GM19395 (cell line): Measurements from ENCODE around the gene SLC44A4.
A peak's percentile ranks its signal among the peaks of the same experiment; 100 is the strongest.

Source experiments
- ATAC-seq: cut with Tn5 transposase; IDR thresholded peaks from one replicate; pipeline ENCODE4 v1.9.1; 2021; ENCODE audit warnings: mild to moderate bottlenecking, moderate library complexity; ENCODE audit not compliant: unreplicated experiment

SLC44A4 gene

DNA sequence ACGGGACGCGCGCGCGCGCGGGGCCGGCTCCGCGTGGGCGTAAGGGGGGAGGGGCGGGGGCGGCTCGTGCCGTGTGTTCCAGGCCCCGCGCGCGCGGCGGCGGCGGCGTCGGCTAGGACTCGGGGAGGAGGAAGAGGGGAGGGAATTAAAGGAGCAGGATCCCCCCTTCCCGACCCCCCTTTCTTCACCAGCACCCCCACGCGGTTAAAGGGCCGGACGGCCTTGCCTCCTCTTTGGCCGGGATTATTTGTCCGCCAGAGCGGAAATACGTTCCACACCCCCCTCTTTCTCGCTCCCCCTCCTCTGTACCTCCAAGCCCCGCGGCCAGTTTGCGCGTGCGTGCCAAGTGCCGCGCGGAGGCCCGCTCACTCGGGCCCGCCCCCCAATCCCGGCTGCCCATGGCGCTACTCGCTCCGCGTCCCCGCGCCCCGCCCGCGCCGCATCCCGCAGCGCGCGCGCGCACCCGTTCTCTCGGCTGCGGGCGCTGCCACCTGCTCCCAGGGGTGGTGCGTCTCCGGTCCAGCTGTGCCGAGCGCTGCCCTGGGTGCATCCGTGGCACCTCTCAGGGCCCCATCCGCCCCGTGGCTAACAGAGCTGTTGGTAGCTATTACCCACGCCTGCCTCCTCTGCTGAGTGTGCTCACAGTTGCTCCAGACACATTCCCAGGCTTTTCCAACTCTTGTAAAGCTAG, 23.3 kb upstream of the SLC44A4 start, which contains the start of gene ZBTB12:
ZBTB12 (minus strand) TSS at position 134 of the 691 bp plus-strand sequence. CDS start 781 bp downstream, outside the sequence.
- peak; percentile 52 for ATAC-seq

DNA sequence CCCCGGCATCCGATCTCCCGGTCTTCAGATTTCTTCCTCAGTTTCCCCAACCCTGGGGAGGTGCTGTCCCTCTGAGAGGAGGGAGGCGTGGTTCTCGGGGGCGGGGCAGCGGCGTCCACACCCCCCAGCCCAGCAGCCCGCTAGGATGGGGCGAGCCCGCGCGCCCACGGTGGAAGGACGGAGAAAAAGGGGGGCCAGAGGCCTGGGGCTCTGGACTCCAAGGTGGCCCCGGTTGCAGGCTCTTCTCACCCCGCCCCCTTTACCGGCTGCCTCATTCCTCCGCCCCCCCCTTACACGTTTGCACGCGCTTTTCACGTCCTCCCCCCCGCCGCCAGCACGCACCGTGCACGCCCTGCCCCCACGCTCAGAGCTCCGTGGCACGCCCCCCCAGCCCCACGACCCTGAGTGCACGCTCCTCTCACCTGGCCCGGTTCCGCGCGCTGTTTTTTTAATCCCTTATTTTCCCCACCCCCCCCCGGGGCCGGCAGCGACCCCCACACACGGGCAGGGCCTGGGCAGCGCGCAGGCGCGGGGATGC, 22.7 kb upstream of the SLC44A4 start:
- ATAC-seq: no peak

DNA sequence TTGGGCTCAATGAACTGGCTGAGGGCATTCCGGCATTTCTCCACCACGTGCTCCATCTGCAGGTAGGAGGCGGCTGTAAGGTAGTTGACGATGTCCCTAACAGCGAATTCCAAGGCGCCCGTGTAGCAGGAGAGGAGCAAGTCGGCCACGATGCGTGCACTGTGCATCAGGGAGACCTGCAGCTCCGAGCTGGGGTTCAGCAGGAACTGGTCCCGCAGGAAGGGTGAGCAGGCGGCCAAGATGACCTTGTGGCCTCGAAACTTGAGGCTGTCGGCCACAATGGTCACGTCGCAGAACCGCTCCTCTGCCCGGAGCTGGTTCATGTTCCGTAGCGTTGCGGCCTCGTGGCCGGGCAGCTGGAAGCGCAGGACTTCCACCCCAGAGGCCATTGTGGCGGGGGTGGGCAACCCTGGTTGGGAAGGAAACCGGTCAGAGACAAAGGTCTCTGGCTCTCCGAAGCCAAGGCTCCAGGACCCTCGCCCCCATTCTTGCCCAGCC, 22.2 kb upstream of the SLC44A4 start:
- ATAC-seq: no peak

DNA sequence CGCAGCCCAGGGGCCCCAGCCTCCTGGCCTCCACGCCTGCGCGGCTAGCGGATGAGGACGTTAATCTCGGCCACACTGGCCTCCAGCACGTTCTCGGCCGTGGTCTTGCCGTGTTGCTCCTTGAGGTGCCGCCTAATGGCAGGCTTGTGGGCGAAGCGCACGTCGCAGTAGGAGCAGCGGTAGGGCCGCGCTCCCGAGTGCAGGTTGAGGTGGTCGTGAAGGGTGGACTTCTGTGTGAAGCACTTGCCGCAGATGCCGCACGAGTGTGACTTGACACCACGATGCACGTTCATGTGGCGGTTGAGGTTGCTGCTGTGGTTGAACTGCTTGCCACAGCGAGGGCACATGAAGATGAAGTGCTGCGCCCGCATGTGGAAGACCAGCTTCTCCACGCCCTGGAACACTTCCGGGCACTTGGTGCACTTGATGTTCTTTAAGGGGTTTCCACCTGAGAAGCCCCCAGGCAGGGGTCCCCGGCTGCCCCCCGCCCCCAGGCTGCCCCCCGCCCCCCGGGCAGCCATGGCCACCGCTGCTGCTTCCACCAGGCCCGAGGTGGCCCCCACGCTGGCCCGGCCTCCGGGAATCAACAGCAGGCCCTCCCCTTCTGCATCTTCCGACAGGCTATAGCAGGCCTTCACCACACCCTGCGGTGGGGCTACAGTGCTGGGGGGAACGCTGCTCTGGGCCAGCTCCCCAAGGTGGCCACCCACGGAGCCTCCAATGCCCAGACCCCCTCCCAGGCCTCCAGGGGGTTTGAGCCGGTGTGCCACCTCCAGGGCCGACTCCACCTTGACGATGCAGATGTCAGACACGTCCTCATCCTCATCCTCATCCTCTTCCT, 21.3 kb upstream of the SLC44A4 start:
- no peak for ATAC-seq

DNA sequence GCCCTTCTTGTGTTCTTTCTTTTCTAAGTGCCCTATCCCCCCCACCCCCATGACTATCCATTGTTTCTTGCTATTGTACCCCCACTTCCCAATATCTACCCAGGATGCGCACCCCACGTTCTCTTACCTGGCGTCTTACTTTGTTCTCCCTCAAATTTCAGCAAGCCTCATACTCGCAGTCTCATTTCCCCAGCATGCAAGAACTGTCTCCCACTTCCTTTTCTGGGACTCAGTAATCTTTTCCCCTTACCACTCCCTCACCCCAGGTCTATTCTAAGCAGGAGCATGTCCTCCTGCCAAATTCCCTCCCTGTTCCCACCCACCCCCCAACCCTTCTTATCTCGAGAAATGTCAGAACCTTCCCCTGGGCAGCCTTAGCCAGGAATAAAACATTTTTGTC, 20.4 kb upstream of the SLC44A4 start:
- no peak for ATAC-seq

DNA sequence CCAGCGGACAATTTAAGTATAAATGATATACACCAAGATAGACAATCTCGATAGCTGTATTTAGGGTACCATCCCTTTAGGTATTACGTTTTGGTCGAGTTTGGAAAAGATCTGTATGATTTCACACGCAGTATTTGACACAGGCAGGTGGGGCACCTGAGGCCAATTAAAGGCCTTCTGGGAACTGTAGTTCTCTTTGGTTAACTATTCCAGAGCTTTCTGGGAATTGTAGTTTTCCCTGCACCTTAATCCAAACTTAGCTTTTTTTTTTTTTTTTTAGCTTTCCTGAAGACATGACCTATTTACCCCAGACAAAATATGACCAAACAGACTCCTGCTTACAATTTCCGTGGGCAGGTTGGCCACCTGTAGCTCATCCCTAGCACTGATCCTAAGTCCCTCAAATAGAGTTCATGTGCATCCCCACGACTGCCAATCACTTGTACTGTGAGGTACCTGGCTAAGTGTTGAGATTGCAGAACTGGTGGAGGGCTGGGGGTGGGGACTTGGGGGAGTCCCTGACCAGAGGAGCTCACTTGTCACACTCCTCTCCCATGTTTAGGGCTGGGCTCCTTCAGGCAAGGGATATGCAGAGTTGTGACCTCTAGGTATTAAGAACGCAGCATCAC, 19.7 kb upstream of the SLC44A4 start:
- no peak for ATAC-seq

DNA sequence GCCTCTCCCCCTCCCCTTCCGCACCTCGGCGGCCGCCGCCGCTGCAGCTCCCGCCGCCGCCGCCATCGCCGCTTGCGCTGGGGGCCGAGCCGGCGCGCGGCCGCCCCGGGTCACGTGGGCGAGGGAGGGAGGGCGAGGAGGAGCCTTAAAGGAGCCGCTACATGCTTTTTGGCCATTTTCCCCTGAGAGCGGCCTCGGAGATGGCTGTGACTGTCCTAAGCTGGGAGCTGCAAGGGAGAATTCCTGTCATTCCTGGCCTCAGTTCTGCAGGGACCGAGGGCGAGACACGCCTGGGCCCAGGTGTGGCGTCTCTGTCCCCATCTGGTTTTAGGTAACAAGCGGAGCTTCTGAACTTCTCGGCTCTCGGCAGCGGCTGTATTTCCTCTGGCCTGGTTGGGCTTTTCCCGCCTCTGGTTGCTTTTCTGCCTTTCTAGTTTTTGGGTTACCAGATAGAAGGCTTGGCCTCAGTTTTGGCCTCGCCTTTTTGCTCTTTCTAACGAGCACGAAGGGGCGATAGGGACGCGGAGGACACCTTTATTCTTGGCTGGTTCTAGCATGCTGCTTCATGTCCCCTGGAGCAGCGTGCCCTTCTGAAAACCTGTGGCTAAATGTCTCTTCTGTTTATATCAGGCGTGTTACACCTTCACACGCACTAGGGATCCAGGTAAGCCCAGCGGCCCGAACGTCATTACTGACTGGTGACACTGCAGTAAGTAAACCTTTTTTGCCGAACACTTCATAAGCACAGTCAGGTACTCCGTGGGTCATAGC, 19.0 kb upstream of the SLC44A4 start, which contains the start of gene EHMT2:
EHMT2 (minus strand) TSS at position 87 of the 771 bp plus-strand sequence; CDS start at position 66, 21 bp downstream.
- peak; percentile 61 for ATAC-seq

DNA sequence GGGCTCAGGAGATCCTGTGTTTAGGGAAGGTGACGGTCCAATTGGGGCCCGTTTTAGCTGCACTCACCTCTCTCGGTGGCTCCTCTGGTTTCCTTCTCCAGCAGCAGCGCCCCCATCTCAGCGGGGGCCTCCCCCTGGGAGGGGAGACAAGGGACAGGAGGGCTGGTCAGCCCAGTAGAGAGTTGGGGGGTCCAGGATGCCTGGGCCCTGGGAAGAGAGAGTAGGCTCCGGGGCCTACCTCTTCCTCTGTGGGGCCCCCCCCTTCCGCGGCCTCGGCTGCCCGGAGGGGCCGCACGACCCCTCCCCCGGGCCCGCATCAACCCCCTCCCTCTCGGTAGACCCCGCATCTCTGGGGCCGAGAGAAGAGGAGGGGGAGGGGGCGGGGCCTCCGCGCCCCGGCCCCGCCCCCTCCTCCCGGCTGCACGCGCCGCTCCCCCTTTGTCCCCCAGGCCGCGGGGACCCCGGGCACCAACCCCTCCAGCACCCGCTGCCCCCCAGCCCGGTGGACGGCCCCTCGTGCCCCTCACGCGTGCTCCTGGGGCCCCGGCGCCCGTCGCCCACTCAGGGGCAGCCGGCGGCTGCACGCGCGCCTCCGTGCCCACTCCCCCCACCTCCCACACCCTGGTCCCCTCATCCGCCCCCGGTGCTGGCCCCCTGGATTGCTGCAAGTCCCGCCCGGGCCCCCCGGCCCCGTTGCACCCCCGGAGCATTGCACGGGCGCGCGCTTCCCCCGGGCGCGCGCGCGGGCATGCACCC, 18.2 kb upstream of the SLC44A4 start:
- no peak for ATAC-seq

DNA sequence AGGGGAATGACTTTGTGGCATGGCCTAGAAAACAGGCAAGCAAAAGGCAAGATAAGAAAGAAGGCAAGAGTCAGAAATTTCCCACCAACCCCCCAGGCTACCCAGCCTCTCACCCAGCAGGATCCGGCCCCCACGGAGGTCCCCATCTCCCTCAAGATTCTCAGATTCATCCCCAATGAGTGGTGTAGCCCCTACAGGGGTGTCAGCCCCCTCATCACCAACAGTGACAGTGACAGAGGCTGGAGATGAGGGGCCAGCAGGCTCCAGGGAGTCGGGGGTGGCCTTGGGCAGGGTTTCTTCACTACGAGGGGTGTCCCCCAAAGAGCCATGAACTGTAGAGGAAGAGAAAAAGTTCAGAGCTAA, 17.7 kb upstream of the SLC44A4 start:
- no peak for ATAC-seq

DNA sequence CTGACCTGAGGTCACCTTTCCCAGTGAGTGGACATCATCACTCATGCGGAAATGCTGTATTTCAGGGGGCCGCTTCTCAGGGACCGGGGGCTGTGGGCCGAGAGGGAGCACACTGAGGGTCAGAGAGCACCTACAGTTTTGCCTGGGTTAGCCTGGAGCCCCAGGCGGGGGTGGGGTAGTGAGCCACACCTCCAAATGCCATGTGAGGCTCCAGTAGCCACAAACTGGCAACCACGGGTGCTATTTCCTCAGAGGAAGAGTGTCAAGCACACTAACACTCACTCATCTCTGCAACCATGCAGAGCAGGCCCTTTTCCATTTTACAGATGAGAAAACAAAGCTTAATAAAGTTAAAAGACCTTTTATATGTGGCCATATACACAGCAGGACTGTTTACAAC, 14.0 kb upstream of the SLC44A4 start:
- ATAC-seq: no peak

DNA sequence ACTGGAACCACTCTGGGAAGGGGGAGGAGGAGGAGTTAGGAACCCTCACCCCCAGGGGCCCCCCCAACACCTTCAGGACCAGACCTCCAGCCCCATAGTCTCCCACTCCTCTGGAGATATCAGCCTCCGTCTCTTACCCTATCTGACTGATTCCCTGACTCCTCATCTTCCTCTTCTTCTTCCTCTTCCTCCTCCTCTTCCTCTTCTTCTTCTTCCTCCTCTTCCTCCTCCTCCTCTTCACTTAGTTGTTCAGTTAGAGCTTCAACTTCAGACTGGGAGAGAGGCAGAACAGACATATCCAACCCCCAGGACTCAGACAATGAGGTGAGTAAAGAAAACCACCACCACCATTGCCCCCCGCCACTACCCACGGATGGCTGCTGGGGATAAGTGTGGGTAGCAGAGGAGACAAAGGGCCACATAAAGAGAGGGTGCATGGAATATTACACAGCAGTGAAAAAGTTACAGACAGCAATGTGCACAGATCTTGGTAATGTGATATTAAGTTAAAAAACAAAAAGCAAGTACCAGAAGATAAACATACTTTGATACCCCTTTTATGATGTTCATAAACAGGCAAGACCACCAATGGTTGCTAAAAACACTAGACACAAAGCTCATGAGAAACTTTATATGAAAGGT, 10.7 kb upstream of the SLC44A4 start:
- no peak for ATAC-seq

DNA sequence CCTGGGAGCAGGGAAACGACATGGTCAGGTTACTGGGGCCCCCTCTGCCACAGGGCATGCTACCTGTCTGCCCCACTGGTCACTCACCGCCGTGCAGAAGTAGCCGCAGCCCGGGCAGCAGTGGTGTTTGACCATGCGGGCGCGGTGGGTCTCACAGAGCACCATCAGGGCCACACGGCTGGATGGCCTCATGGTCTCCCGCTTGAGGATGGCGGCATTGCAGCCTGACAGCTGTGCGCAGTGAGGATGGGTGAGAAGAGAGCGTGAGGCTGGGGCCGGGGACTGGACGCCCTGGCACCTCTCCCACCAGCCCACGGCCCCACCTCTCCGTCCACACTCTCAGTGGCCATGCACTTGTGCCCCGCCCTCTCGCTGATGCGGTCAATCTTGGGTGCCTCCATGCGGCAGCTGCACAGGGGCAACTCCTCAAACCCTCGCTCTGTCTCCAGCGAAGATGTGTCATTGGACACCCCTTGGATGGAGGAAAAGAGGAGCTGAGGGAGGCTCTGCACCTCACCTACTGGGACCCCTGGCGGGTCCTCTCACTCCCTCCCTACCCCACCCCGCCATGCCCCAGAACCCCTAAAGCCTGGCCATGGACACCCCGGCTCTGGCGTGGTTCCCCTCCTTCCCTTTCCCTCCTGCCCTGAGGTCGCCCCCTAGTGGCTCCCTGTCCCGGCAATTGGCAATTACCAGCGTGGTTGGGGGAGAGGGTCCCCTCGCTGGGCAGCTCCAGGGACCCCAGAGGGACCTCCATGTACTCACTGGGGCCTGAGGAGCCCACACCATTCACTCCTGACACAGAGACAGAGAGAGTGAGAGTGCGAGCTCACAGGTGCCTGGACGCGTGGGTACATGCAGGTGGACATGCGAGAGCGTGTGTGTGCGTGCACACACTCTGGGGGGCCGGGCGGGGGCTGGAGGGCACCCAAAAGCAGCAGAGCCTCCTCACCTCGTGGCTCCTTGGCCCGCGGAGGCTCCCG, 9.8 kb upstream of the SLC44A4 start:
- no peak for ATAC-seq

DNA sequence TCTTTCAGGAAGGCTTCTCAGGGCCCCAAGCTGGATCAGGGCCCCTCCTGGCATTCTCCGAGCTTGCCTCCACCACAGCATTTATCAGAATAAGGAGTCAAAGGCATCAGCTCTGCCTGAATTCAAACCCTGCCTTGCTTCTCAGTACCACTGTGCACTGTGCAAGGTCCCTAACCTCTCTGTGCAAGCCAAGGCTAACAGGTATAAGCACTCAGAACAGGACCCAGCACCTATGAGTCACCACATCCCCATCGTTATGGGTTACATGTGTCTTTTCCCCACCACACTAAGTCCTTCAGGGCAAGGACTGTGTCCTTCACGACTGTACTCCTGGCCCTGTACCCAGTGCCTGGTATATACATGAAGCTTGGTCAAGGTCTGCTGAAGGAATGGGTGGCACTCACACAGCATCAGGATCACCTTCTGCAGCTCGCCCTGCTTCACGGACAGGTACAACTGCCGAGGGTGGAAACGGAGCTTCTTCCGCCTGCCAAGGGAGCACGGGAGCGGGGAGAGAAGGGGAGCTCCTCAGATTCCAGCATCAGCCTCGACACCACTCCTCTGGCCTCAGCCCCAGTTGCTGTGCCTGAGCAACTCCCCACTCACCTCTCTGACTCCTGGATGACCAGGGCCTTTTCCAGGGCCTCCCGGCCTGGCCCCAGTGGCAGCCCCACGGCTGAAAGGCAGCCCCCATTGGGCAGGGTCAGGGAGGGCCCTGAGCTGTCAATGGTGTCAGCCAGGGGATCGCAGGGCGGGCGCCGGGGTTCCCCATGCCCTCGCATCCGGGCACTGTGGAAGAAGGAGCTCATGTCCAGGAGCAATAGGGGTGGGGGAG, 8.6 kb upstream of the SLC44A4 start:
- no peak for ATAC-seq

DNA sequence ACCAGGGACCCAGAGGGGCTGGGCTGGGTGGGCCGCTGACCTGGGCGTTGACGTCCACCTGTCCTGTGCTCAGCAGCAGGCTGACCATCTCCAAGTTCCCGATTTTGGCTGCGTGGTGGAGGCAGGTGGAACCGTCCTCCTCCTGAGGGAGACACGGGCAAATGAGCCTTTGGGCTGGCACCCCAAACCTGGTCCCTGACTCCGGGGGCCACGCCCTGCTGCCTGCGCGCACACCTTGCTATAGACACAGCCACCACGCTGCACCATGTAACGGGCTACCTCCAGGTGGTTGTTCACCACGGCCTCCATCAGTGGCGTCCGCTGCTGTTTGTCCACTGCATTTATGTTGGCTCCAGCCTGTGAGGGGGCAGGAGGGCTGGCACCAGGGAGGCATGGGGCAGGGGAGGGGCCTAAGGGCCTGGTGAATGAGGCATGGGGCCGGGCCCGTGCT, 7.8 kb upstream of the SLC44A4 start:
- ATAC-seq: no peak

DNA sequence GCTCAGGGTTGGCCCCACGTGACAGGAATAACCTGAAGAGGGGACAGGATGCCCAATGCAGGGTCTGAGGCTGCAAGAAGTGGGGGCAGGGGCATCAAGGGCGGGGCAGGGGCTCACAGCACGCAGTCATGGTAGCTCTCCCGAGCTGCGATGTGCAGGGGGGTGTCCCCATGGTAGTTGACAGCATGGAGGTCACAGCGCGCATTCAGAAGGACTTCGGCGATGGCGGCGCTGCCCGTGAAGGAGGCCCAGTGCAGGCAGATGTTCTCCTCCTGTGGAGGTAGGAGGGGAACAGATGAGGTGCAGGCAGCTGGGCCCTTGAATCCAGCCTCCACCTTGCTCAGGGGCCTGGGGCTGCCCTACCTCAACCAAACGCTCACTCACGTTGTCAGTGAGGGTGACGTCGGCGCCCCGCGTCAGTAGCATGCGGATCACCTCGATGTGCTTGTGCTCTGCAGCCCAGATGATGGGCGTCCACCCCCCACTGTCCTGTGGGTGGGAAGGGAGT, 5.8 kb upstream of the SLC44A4 start:
- ATAC-seq: no peak

DNA sequence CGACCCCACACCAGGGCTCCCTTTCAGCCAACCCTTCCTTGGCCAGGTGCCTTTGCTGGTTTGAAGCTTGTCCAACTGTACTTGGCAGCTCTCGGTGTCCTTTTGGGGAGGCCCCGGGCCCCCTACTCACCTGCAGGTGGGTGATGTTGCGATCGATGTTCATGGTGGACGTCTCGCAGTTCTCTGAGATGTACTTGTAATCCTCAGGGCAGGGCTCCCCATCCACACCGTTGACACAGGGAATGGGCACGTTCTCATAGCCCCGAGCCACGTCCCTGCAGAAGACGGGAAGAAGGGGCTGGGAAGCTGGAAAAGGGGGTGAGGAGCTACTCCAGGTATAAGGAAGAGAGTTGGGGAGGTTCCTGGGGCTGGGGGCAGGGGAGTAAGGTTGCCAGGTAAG, 4.9 kb upstream of the SLC44A4 start:
- ATAC-seq: no peak

DNA sequence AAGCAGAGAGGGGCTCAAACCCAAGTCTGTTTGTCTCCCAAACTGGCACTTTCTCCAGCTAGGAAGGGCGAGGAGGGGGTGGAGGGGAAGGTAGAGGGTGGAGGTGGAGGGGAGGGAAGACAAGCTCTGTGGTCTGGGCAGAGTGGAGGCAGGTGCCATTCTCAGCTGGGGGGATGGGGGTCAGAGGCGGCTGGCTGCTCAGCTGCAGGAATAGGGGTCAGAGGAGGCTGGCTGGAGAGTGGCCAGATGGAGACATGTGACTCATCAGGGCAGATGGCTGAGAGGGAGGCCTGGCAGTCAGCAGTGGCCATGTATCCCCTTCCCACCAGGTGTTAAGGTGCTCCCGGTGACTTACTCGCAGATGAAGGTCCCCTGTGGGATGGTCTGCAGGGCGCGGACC, 3.5 kb upstream of the SLC44A4 start:
- no peak for ATAC-seq
